KG1 (cell line): Measurements from ENCODE around the gene UROS.

Source experiments
- DNase-seq: peaks from one replicate; lab custom pipeline; 2025; lab: John Stamatoyannopoulos, UW

UROS gene

DNA sequence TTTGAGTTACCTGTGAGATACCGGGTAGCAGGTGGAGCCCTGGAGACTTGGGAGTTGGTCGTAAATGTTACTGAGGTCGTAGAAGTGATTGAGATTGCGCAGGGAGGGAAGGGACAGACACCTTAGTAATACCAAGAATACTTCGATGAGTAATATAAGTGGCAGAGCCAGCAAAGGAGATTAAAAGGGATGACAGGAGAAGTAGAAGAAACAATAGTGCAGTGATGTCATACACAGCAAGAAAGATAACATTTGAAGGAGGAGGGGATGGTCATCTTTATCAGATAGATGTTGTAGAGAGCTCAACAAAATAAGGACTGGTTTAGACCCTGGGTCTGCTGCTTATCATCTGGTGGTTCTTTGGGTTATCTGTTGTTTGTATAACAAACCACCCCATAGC is 5.3 kb upstream of the UROS start:
- DNase-seq = no peak

DNA sequence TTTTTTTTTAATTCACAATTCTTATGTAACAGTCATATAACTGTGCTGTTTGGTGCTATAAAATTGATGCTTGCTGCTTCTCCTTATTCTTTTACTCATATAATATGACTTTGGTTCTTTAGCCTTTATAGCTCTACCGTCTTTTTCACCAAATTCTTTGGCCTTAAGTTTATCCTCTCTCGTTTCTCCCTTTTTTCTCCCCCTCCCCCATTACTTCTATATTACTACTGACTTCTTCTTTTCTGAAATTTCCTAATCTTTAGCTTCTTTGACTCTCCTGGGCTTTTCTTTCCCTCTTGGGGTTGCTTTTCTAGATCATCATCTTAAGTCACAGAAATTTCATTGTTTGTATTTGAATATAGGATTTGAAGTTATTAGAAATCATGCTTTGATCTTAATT is 4.1 kb upstream of the UROS start:
- DNase-seq = no peak

DNA sequence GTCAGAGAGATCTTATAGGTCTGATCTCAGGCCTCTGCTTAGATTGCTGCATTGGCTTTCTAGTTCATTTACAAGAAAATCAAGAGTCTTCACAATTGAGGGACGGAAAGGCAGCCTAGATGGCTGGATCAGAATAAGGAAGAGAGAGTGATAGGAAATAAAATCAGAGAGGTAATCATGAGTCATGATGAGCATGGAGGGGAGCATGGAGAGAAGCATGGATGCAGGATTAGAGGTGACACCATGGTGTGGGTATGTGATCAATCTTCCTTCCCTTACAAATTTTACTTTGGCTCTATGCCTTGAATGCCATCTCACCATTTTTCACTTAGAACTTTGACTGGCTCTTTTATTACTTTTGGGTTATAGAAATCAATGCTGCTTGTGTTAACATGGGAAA is 1.7 kb upstream of the UROS start:
- no peak for DNase-seq

DNA sequence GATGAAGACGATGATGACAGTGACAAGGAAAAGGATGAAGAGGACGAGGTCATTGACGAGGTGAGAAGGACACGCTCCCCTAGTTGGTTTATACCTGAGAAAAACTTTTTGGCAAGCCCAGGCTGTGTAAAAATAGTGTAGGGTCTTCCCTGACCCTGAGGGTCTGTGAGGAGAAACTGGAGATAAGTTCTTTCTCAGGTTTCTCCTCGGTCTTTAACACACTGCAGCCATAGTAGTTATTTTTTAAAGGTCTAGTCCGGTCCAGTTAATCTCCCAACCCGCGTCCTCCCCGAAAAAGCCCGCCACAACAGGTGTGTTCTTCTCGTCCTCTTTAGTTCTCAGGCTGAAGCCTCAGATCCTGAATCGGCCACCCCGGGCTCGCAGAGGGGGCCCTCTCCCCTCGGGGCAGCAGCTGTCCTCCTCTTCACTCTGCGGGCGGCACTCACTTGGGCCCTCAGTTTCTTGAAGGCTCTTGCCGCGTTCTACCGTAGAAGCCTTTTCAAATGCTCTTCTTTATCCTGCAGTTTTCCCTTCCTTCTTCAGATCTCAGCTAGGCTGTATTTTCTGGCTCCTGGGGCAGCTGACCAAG is 699 bp upstream of the UROS start:
- no peak for DNase-seq

DNA sequence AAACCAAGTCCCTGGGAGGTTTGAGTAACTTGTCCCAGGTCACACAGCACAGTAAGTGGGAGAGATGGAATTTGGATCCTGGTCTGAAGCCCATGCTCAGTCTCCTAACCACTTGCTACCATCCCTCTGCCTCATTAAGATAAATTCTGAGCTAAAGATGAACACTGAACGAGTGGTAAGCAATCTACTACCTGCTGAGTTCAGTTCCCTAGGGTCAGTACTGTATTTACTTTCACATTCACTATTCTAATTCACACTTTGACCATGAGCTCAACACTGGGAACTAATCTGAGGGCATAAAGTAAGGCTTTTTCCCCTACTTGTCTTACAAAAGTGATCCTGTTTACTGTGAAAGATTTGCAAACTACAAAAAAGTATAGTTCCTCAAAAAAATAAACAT is 2.4 kb downstream of the UROS start:
- DNase-seq = no peak

DNA sequence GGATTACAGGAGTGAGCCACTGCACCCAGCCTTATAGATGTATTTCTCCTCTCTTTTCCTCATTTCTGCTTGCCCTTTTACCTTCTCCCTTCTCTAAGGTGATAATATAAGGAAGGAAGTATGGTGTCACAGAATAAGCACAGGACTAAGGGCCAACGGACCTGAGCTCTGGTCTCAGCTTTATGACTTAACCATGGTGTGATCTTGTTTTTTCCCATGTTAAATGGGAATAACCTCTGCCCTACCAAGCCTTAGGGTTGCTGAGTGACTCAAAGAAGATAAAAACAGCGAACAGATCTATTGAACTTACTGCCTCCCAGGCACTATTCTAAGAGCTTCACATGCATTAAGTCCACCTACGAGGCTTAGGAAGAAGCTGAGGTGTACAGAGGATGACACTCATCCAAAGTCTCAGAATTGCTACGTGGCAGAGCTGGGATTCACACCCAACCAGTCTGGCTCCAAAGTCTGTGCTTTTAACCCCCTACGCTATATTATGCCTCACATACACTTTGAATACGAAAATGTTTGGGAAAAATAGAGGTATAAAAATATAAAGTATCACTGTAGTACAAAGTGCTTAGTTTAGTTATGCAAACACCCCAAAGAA is 5.6 kb downstream of the UROS start:
- DNase-seq = no peak

DNA sequence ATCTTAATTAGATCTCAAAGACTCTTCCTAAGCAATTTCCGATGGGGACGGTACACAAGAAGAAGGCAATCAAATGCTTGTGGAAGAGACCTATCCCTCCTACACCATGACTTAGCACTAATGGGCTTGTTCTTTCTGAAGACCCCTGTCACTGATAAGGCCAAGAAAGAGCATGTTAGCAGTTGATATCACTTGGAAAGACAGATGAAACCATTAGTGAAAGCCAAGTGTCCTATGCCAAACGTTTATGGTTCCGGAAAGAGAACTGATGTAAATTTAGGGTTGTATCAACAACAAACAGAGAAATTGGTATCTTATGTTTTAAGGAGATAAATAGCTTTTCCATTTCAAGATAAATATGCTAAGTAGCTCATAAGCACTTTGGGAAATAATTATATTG is 6.5 kb downstream of the UROS start:
- DNase-seq = no peak

DNA sequence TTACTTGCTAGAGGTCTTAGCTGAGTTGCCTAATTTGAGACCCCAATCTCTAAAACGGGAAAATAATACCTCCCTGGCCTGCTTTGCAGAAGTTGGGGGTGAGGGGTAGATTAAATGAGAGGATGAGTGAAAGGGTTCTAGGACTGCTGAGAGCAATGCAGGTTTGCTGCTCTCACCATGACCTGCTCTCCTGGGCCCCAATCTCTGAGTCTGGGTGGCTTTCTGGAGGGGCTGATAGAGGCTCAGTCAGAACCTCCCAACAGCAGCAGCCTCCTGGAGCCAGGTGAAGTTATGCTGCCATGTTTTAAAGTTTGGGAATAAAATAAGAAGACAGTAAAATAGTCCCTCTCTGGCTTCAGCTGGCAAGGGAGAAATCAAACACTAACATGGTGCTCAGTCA is 7.3 kb downstream of the UROS start:
- DNase-seq = no peak

DNA sequence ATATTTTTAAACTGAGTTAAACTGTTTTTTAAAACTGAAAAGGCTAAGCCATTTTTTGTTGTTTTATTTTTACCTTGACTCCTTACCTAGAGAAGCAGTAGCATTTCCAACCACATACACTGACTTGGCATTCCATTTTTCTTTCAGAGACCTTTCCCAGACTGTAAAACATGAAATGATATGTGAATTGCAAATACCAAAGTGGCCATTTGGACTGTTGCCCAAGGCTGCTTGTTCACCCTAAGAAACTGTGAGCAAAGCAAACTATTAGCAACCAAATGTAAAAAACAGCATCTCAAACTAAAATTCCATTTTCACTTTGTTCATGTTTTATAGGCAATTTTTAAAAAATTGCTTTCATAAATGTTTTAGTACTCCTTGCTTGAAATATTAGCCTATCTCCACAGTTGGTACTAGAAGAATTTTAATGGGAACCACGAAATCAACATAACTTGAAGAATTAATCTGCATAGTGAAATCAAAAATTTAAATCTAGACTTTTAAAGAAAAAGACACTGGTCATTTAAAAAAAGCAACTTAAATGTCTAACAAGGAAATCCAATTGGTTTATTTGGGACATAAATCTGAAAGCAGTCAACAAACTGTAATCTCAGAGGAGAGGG is 10.8 kb downstream of the UROS start:
- no peak for DNase-seq

DNA sequence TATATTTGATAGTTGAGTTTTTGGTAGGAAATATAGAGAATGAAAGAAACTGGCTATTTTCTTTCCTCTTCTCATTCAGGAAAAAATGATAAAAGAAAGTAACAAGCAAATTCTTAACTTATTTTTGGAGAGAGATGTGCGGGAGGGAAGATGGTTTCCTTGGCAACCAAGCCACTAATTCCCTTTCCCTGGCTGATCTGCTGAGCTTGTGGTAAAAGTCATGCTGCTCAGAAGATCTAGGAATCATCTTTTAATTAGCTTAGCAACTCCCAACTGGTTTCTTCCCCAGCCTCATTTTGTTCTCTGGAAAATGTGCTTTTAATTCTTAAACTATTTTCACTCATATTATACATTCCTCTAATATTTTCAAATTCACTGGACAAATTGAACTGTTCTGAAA is 11.8 kb downstream of the UROS start:
- no peak for DNase-seq

DNA sequence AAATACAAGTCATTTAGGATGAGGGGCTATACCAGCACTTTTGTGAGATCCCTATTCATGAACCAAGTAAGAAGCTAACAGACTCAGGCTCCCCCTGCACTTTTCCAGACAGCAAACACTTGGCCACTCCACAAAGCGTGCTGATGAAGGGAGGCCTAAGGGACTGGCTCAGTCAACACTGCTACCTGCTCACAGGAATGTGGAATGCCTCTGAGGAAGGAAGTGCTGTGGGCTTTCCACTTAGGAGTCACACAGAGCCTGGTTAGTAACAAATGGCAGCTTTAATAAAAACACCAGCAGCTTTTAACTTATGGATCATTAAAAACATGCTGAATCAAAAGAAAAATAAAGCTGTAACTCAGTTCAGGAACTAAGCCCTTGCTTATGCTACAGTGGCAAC is 15.0 kb downstream of the UROS start:
- DNase-seq = no peak

DNA sequence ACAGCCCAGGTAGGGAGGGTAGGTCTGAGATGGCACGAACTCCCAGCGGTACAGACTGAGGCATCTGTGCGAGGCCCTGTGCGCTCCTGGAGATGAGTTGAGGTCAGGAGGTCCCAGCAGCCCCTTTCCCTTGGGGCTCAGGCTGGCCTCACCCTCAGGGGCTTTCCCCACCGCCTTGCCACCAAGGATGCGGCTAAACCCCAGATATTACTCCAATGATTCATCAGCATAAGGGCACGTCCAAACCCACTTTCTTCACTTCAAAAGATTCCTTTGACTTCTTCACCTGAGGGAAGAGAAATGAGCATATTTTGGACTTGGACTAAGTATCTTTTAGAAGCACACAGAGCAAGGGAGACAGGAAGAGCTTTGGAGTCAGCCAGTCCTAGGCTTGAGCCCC is 20.3 kb downstream of the UROS start:
- DNase-seq = no peak

DNA sequence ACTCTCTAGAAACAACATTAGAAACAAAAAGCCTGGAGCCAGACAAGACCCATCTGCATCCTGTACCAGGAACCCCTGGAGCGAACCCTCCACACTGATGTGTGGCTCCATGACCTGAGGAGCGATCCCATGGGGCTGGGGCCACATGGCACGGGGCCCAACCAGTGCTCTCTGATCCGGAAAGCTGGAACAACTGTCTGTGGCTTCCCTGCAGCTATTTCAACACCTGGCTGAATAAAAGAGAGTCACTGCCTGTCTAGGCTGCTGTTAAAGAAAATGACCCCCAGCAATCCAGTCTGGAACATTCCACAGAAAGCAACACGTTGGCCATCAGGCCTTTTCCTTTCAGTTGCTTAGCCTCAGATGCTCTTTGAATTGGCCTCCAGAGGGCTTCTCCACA is 20.9 kb downstream of the UROS start:
- no peak for DNase-seq

DNA sequence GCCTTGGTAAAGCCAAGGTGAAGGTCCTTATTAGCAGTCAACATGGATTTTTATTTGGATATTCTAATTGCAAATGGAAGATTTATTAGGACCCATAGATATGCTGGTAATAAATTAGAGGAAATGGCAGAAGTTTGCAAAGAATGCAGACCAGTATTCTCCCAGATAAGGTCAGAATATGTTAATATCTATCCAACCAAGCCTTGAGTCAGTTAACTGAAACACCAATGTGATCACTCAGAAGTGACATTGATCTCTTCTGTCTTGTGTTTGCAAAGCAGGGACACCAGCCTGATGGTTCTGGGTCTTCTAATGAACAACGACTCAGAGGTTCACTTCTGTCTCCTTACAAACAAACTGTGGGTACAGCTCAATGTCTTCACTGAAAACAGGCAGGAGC is 21.5 kb downstream of the UROS start:
- DNase-seq = no peak

DNA sequence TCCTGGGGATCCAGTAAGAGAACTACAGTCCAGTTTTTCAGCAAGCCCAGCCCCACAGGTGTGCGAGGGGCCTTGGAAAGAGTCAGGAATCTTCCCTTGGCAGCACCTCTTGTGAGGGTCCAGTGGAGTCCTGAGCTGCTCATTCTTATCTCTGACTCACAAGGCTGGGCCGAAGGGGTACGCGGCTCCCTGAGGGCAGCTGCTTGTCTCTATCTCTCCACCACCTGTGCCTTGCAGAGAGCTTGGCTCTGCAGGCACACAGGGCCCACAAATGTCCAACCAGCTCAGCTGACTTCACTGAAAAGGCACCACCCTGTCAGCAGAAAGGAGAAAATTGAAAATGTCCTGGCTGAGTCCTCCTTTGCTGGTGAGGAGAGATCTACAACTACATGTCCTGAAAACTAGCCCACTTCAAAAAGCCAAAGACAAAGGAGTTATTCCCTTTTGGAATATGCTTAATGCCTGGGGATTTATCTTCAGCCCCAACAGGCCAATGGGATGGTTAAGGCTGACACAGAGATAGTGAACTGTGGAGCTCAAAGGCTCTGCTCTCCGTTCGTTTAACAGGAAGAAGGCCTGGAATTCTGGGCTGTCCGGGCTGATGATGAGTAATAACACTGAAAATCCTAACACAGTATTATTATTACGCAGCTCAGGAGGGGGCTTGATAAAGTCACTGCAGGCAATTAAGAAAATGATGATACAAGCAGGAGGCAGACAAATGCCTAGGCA is 23.4 kb downstream of the UROS start:
- DNase-seq = no peak

DNA sequence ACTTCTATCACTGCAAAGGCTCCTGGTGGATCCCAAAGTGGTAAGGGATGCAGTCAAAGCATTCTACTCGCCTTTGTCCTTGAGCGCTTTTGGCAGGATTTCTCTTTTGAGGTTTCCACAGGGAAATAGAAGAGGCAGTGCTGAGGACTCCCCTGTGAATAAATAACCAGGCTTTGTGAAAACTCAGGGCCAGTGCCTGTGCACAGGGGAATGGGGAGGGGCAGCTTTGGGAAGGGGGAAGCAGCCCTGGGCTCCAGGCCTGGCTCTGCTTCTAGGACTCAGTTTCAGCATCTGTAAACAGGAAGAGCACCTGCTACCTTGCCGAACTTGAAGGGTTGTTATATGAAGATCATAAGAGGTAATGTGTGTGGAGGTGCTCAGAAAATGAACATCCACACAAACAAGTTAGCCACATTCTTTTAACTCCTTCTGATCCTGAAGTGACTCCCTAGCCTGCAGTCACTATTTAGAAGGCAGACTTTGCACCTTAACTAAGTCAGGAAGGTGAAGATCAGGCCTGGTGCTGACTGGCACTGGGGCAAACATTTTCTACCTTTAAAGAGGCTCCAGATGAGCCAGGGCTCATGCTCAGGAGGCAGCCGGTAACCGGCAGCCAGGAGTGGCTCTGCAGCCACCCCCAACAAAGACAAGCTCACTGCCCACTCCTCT is 24.9 kb downstream of the UROS start:
- no peak for DNase-seq

DNA sequence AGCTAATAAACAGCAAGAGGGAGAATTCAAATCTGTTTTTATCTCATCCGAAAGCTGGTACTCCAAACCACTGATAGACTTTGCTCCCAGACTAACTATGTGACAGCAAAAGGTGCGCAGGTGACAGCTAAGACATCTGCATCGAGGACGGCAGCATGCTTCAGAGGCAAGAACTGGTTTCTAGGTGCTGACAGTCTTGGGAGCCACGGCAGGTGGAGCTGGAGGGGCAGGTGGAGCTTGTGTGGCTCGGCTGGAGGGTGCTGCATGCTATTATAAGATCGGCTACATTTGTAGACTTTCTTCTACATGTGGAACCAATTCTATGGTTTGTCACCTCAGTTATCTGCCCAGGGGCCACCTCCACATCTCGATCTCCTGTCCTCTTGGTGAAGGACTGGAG is 25.6 kb downstream of the UROS start:
- no peak for DNase-seq

DNA sequence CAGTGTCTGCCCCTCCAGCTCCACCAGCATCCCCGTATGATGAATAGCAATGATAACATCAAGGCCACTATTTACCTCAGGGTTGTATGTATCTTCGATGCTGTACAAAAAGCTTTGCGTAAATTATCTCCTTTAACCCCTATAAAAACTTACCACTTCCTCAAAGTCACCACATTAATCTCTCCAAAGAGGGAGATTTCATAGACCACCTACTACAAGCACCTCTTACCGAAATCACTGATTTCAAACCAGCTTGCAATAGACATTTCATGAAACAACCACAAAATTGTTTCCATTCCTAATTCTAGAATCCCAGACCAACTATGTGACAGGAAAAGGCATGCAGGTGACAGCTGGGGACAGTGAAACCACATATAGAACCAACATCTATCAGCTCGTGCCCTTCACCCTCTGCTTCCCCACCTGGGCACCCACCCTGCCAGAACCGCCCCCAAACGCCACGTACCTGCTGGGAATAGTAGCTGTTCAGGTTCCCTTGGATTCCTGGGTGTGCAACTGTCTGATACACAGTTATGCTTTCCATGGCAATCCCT is 27.3 kb downstream of the UROS start:
- DNase-seq = no peak

DNA sequence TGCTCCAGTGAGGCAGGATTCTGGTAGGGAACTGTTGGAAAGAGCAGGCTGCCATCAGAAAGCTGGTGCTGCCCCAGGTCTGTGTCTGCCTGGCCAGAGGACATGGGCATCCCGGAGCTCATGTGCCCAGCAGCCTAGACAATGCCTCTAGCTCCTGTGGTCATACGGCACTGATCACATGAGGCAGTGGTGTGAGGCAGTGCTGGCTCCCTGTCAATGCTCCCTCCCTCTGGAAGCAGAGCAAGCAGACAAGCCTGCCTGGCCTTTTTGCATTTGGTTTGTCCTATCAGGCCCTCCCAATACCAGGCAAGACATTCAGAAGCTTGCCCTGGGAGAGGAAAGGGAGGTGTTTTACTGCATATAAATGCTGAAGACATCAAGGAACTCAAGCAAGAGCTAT is 27.9 kb downstream of the UROS start:
- DNase-seq = no peak

DNA sequence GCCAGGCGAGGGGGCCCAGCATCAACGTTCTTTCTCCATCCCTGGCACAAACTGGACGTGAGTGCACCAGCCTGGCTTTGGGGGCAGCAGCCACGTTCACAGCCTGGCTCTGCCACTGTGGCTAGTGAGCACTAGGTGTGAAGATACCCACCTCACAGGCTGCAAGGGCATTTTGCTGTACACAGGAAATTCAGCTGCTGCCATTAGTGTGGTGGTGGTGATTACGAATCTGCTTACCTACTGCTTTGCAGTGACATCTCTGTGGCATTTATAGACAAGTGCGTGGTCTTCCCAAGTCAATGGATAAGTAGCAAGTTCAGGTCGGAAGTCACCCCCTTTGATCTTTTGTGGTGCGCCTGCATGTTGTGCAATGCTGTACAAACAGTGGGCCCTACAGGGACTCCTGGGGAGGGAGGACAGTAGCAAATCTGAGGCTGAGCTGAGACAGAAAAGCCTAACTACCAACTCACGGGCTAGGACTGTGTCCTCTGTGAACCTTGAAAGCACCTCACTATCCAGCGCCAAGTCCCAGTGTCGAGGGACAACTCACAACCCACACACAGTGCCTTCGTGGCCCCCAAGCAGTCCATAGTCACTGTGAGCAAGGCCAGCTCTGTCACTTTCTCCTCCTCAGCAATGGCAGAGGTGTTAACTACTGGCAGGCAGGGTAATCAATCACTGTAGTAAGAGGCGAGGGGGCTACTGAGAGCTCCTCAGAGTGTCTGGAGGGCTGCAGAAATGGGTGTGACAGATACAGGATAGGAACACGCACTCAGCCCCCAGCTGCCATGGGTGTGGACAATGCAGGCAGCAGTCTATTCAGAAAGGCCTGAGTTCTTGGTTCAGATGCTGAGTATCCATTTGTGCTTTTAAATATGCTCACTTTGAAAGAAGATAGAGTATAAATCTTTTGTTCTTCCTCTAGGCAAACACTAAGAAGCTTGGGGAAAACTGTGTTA is 30.4 kb downstream of the UROS start:
- DNase-seq = no peak
